Common myeloid progenitor, CD34-positive (primary cell): ENCODE results near the gene SLC7A6OS.
A peak's percentile ranks its signal among the peaks of the same experiment; 100 is the strongest.

Source experiments
- CTCF ChIA-PET: fragments of 350-600 bp; sonication (Branson Sonifier 250); formaldehyde crosslinking; loops from one replicate; lab custom pipeline; 2021; ENCODE audit warnings: antibody characterized with exemption; lab: Charles Lee
- POLR2A ChIA-PET: fragments of 350-600 bp; sonication (Branson Sonifier 250); formaldehyde crosslinking; loops from one replicate; lab custom pipeline; 2021; ENCODE audit warnings: antibody characterized with exemption; lab: Charles Lee
- DNase-seq, 3 donors: peaks; one replicate each; pipeline versions ENCODE4 v3.0.0 to v3.0.0-alpha.2; 2013
- H3K27ac ChIP-seq, 2 experiments: 1 replicate in 1 of 2; 2 replicates in 1 of 2; pipeline ENCODE4 v1.7.0; 2013; ENCODE audit warnings: inconsistent platforms in 2 of 2, low read length in 2 of 2, mild to moderate bottlenecking in 2 of 2, low read depth in 1 of 2, moderate library complexity in 1 of 2; ENCODE audit not compliant: severe bottlenecking in 2 of 2, insufficient read depth in 1 of 2, poor library complexity in 1 of 2
- H3K27me3 ChIP-seq, 5 experiments: replicated peaks in 2 of 5; 1 replicate in 3 of 5; 2 replicates in 2 of 5; pipeline versions ENCODE4 v1.6.1 to v1.7.0; 2013; ENCODE audit warnings: low read length in 4 of 5, mild to moderate bottlenecking in 2 of 5, moderate library complexity in 2 of 5, inconsistent platforms in 1 of 5; ENCODE audit not compliant: insufficient read depth in 5 of 5, control insufficient read depth in 4 of 5
- H3K36me3 ChIP-seq, 4 experiments: 1 replicate in 2 of 4; 2 replicates in 2 of 4; pipeline versions ENCODE4 v1.6.1 to v1.7.0; 2013; ENCODE audit warnings: low read length in 3 of 4, control low read depth in 1 of 4, mild to moderate bottlenecking in 1 of 4; ENCODE audit not compliant: control insufficient read depth in 4 of 4, insufficient read depth in 4 of 4
- H3K4me1 ChIP-seq, 4 experiments: 1 replicate in 3 of 4; 2 replicates in 1 of 4; pipeline versions ENCODE4 v1.6.1 to v1.7.1; 2013; ENCODE audit warnings: low read length in 3 of 4, mild to moderate bottlenecking in 3 of 4, control low read depth in 1 of 4, inconsistent platforms in 1 of 4, moderate library complexity in 1 of 4; ENCODE audit not compliant: control insufficient read depth in 4 of 4, insufficient read depth in 4 of 4; ENCODE audit errors: control extremely low read depth in 1 of 4
- H3K4me3 ChIP-seq, 7 experiments: 1 replicate in 4 of 7; 2 replicates in 3 of 7; pipeline versions ENCODE4 v1.5.1 to v1.7.0; 2013; ENCODE audit warnings: mild to moderate bottlenecking in 7 of 7, low read length in 6 of 7, moderate library complexity in 6 of 7, inconsistent platforms in 2 of 7, low read depth in 2 of 7, control low read depth in 1 of 7; ENCODE audit not compliant: insufficient read depth in 4 of 7, control insufficient read depth in 1 of 7; ENCODE audit errors: extremely low read depth in 1 of 7
- H3K9me3 ChIP-seq, 5 experiments: 1 replicate in 4 of 5; 2 replicates in 1 of 5; pipeline versions ENCODE4 v1.6.1 to v1.7.1; 2013; ENCODE audit warnings: low read length in 4 of 5, mild to moderate bottlenecking in 2 of 5, inconsistent platforms in 1 of 5, low read depth in 1 of 5, moderate library complexity in 1 of 5; ENCODE audit not compliant: control insufficient read depth in 4 of 5, insufficient read depth in 2 of 5; ENCODE audit errors: control extremely low read depth in 1 of 5
- WGBS: methylation state at CpG from one replicate; pipeline ENCODE4 v1.1.5; 2013; ENCODE audit not compliant: insufficient coverage; 5-methylcytosine and 5-hydroxymethylcytosine counted together

SLC7A6OS gene

DNA sequence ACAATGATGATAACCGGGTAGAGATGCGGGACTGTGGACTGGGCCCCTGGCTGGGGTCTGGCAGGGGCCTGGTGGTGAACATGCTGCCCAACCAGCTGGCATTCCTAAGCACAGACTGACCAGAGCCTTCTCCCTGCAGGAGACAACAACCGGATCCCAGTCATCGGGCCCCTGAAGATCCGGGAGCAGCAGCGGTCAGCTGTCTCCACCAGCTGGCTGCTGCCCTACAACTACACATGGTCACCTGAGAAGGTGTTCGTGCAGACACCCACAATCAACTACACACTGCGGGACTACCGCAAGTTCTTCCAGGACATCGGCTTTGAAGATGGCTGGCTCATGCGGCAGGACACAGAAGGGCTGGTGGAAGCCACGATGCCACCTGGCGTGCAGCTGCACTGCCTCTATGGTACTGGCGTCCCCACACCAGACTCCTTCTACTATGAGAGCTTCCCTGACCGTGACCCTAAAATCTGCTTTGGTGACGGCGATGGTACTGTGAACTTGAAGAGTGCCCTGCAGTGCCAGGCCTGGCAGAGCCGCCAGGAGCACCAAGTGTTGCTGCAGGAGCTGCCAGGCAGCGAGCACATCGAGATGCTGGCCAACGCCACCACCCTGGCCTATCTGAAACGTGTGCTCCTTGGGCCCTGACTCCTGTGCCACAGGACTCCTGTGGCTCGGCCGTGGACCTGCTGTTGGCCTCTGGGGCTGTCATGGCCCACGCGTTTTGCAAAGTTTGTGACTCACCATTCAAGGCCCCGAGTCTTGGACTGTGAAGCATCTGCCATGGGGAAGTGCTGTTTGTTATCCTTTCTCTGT, 51.5 kb downstream of the SLC7A6OS start:
- POLR2A ChIA-PET: interaction anchor here (2.0 kb wide), 1 partner anchor 52 kb away, joined by 5 read pairs; the partner anchor contains the start of genes PRMT7 and SLC7A6OS
- CTCF ChIA-PET: interaction anchor here (0.7 to 9.0 kb wide), 15 partner anchors 7 to 79 kb away, joined by 3 to 262 read pairs (median 18); partner anchors contain the start of genes ESRP2, PLA2G15, PRMT7 and SLC7A6OS
- Histone ChIP-seq H3K27ac (no peak overlapping the region), H3K4me1 (peaks cover 0 to 56% (median 45%) of the 10 kb centered on the region in 4 experiments), H3K27me3 (no peaks in the 10 kb centered on the region), H3K4me3 (no peak overlapping the region), H3K36me3 (peaks cover 5 to 40% (median 25%) of the 10 kb centered on the region in 4 experiments), H3K9me3 (no peaks in the 10 kb centered on the region)
- WGBS: 97% methylated on average over 24 of the region's 27 CpGs
- no peak for DNase-seq

DNA sequence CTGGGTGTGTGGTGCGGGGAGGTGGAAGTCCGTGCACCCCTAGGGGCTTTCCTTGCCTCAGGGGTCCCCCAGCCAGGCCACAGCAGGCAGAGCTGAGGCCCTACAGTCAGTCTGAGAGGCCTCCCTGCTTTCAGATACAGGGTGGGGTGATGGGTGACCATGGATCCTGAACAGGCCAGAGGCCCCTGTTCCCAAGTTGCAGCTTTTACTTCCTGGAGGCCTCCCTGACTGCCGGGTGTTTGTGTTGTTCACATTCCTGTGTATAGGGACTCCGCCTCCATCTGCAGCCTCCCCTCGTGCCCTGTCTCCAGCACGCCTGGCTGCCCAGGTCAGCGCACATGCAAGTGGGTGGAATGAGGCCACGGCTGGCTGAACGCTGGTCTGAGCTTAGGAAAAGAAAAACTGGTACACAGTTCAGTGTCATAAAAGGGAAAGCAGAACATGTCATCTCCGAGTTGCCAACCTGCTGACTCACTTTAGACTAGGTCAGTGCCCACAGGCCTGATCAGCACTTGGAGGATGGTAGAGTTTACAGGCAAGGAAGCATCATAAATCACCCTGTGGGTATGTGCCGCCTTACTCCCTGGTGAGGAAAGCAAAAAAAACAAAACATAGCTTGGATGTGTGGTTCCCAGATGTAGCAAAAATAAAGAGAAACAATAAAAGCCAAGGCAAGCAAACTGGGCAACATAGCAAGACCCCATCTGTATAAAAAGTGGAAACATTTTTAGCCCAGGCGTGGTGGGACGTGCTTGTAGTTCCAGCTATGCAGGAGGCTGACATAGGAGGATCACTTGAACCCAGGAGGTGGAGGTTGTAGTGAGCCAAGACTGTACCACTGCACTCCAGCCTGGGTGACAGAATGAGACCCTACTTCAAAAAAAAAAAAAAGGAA, 52.6 kb downstream of the SLC7A6OS start:
- WGBS: 23% methylated on average over 13 of the region's 13 CpGs
- Histone ChIP-seq H3K27ac (peak overlapping the region; percentile 59 to 84), H3K4me3 (peak overlapping the region in 5 of 7 experiments; percentile 17 to 44 (median 26)), H3K9me3 (no peaks in the 10 kb centered on the region), H3K4me1 (peaks cover 0 to 48% (median 35%) of the 10 kb centered on the region in 4 experiments), H3K27me3 (no peaks in the 10 kb centered on the region), H3K36me3 (peaks cover 7 to 44% (median 29%) of the 10 kb centered on the region in 4 experiments)
- DNase-seq: peak; percentile 90 to 99 (median 98)
- ChIA-PET CTCF (interaction anchor here (0.6 to 9.0 kb wide), 16 partner anchors 9 to 1479 kb away, joined by 3 to 262 read pairs (median 6); partner anchors contain the start of genes PLA2G15, PRMT7 and SLC7A6OS), POLR2A (interaction anchor here (0.6 to 2.0 kb wide), 5 partner anchors 21 to 157 kb away, joined by 4 to 5 read pairs (median 4); partner anchors contain the start of genes PRMT7 and SLC7A6OS)

DNA sequence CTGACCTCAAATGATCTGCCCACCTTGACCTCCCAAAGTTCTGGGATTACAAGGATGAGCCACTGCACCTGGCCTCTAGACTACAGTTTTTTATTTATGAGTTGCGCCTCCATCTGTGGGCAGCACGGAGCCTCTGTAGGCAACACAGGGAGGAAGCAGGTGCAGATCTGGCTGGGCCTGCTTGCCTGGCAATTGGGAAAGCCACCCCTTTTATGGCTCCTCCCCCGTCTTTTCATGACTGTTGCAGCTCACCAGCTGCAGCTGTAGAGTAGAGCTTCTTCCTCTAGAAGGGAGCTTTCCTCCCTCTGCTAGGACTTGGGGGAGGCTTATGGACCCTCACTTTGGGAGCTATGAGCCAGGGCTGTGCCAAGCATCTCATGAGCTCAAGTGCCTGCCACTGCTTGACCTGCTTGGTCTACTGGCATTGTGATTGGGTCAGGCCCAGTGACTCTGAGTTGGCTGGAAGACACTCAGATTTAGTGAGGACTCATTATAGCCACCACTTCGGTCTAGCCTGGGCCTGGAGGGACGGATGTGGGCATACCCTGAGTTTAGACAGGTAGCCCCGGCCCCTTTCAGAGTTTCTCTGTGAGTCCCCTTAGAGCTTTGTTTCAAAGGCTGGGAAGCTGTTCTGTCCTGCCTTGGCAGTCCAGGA, 53.4 kb downstream of the SLC7A6OS start:
- WGBS: 30% methylated on average over 5 of the region's 6 CpGs
- H3K36me3 ChIP-seq: peaks cover 7 to 52% (median 32%) of the 10 kb centered on the region in 4 experiments
- no peaks in the 10 kb centered on the region for H3K9me3 ChIP-seq
- H3K4me1 ChIP-seq: peaks cover 0 to 44% (median 33%) of the 10 kb centered on the region in 4 experiments
- DNase-seq: peak; percentile 84 to 97 (median 96)
- peak overlapping the region in 4 of 7 experiments; percentile 20 to 44 (median 32) for H3K4me3 ChIP-seq
- ChIA-PET POLR2A (interaction anchor here (0.8 to 2.0 kb wide), 4 partner anchors 20 to 65 kb away, joined by 4 to 5 read pairs (median 4); partner anchors contain the start of genes PRMT7 and SLC7A6OS), CTCF (interaction anchor here (0.6 to 9.0 kb wide), 11 partner anchors 8 to 1480 kb away, joined by 3 to 262 read pairs (median 6); partner anchors contain the start of genes PLA2G15, PRMT7 and SLC7A6OS)
- peak overlapping the region; percentile 59 to 84 for H3K27ac ChIP-seq
- no peaks in the 10 kb centered on the region for H3K27me3 ChIP-seq

DNA sequence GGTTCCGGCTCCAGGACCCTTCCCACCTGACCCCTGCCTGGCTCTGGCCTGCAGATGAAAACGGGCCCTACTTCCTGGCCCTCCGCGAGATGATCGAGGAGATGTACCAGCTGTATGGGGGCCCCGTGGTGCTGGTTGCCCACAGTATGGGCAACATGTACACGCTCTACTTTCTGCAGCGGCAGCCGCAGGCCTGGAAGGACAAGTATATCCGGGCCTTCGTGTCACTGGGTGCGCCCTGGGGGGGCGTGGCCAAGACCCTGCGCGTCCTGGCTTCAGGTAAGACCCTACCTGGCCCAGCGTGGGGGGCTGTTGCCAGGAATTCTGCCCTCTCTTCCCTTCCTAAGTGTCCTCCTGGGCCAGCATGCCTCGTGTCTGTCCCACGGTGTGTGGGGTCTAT, 55.0 kb downstream of the SLC7A6OS start:
- ChIA-PET POLR2A (no interaction called here), CTCF (interaction anchor here (0.7 to 2.3 kb wide), 3 partner anchors 8 to 81 kb away, joined by 3 to 6 read pairs (median 3); partner anchors contain the start of genes PRMT7, SLC7A6 and SLC7A6OS)
- DNase-seq: no peak
- Histone ChIP-seq H3K4me3 (no peak overlapping the region), H3K27ac (no peak overlapping the region), H3K27me3 (no peaks in the 10 kb centered on the region), H3K9me3 (no peaks in the 10 kb centered on the region), H3K4me1 (peaks cover 0 to 34% (median 33%) of the 10 kb centered on the region in 4 experiments), H3K36me3 (peaks cover 7 to 59% (median 38%) of the 10 kb centered on the region in 4 experiments)
- 93% methylated on average over 18 of the region's 18 CpGs for WGBS

DNA sequence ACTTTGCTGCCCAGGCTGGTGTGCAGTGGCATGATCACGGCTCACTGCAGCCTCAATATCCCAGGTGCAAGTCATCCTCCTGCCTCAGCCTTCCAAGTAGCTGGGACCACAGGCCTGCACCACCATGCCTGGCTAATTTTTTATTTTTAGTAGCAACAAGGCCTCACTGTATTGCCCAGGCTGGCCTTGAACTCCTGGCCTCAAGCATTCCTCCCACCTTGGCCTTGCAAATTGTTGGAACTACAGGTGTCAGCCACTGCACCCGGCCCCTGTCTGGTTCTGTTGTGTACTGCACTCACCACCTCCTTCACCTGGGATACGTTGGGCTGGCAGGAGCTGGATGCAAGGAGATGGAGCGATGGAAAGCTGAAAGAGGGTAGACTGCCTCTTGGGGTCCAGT, 57.0 kb downstream of the SLC7A6OS start:
- Histone ChIP-seq H3K4me3 (no peak overlapping the region), H3K9me3 (no peaks in the 10 kb centered on the region), H3K36me3 (peaks cover 3 to 55% (median 25%) of the 10 kb centered on the region in 4 experiments), H3K27ac (no peak overlapping the region), H3K27me3 (no peaks in the 10 kb centered on the region), H3K4me1 (peaks cover 0 to 24% (median 23%) of the 10 kb centered on the region in 4 experiments)
- ChIA-PET CTCF (interaction anchor here (0.6 to 3.8 kb wide), 5 partner anchors 7 to 81 kb away, joined by 3 to 18 read pairs (median 5); partner anchors contain the start of genes PRMT7 and SLC7A6OS), POLR2A (no interaction called here)
- 100% methylated on average over 1 of the region's 4 CpGs for WGBS
- no peak for DNase-seq

DNA sequence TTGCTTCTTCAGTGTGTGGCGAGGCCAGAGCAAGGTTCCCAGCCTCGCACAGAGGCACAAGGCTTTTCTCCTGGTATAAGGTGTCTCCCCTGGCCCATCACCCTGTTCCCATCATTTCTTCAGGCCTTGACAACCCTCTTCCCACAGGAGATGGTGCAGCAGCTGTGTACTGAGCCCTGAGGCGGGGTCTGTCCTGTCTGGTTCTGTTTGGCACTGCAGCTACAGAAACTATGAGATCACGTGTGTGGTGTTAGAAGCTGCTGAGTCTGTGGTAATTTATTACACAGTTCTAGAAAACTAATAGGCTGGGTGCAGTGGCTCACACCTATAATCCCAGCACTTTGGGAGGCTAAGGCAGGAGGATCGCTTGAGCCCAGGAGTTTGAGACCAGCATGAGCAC, 58.4 kb downstream of the SLC7A6OS start:
- 93% methylated on average over 3 of the region's 5 CpGs for WGBS
- ChIA-PET CTCF (interaction anchor here (1.4 to 3.8 kb wide), 3 partner anchors 9 to 77 kb away, joined by 4 to 18 read pairs (median 9); no protein-coding TSS in a partner anchor), POLR2A (no interaction called here)
- H3K36me3 ChIP-seq: peaks cover 3 to 57% (median 25%) of the 10 kb centered on the region in 4 experiments
- H3K4me3 ChIP-seq: no peak overlapping the region
- H3K4me1 ChIP-seq: peaks cover 0 to 17% (median 17%) of the 10 kb centered on the region in 4 experiments
- no peaks in the 10 kb centered on the region for H3K27me3 ChIP-seq
- no peaks in the 10 kb centered on the region for H3K9me3 ChIP-seq
- no peak overlapping the region for H3K27ac ChIP-seq
- no peak for DNase-seq
